Measurements from ENCODE around the gene MEIG1. TPM values are rescaled to one million over a fixed set of nuclear protein-coding genes. Genes with fewer than 3 reads are reported as not detected.
A peak's percentile ranks its signal among the peaks of the same experiment; 100 is the strongest.
"Not testable (repeated sequence)": the region's sequence is repeated elsewhere in the genome, so short reads cannot be mapped to it uniquely, and the experiment has no call there.

The MEIG1 gene, protein sequence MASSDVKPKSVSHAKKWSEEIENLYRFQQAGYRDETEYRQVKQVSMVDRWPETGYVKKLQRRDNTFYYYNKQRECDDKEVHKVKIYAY
- under 1 TPM in 1 of 2 donors, not detected in 1; 0.48 TPM for total RNA-seq

DNA sequence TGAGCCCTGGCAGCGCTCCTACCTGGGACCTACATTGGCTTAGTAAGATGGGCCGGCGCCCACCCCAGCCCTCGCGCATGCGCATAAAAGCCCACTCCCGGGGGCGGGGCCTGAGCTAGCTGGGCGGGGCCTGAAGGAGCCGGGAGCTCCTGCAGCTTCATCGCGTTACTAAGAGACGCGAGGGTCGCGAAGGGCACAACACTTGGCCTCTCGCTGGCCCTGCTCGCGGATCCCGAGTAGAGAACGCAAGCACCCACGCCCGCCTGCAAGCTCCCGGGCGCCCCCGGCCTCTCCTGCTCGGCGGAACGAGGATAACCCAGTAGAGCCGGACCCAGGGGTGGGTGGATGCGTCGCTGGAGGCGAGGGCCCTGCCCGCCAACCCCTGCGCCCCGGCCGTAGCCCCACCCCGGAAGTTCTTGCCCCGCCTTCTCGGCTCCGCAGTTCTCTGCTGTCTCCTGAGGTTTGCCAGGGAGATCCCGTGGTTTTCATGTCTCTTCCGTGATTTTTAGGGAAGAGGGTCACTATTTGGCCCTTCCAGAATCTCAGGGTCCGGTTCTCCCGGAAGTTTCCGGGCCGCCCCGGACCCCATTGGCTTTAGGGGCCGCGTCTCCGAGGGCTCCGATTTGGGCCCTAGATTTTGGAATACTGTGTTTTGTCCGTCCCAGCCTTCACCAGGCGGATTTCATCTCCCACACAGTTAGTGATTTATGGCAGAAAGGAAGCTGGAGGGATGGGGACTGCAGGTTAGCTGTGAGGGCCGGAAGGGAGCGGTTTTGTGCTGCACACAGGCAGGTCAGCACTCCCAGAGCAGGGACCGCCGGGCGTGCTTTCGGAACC lies at the start of gene MEIG1:
Gene MEIG1, plus strand, starts transcription at position 168 of the 837 bp plus-strand sequence. CDS start 7,081 bp downstream, outside the sequence.
- Mint-ChIP-seq H3K36me3 (ENCODE audit: low read depth) (no peaks in the 10 kb centered on the region), H3K27ac (peak within 1 kb of the TSS; percentile 98), H3K4me3 (peak within 1 kb of the TSS; percentile 98), H3K27me3 (no peaks in the 10 kb centered on the region), H3K9me3 (no peaks in the 10 kb centered on the region), H3K4me1 (peaks cover 9% of the 10 kb centered on the region)
- peak; percentile 95 for ATAC-seq (replicated peaks)

- Mint-ChIP-seq H3K36me3 (ENCODE audit: low read depth) (peaks cover 100% of the 10 kb centered on the region), H3K4me3 (no peak overlapping the region), H3K27ac (no peak overlapping the region), H3K4me1 (peaks cover 5% of the 10 kb centered on the region), H3K9me3 (peaks cover 2% of the 10 kb centered on the region), H3K27me3 (no peaks in the 10 kb centered on the region)
- ATAC-seq (replicated peaks), result no peak
Measured at GRCh38 chr10:14910953-14911352, 48.2 kb upstream of the MEIG1 start.

- no peak for ATAC-seq (replicated peaks)
- Mint-ChIP-seq H3K4me1 (peaks cover 8% of the 10 kb centered on the region), H3K27ac (no peak overlapping the region), H3K27me3 (no peaks in the 10 kb centered on the region), H3K4me3 (no peak overlapping the region), H3K9me3 (peaks cover 4% of the 10 kb centered on the region), H3K36me3 (ENCODE audit: low read depth) (peaks cover 100% of the 10 kb centered on the region)
Measured at GRCh38 chr10:14911801-14912200, 47.4 kb upstream of the MEIG1 start.

- peaks cover 100% of the 10 kb centered on the region for H3K36me3 Mint-ChIP-seq (ENCODE audit: low read depth)
Measured at GRCh38 chr10:14916600-14916999, 42.6 kb upstream of the MEIG1 start.

GRCh38 chr10:14917827-14918226 lies 41.4 kb upstream of the MEIG1 start:
- ATAC-seq (replicated peaks), result no peak
- H3K4me3 Mint-ChIP-seq, result no peak overlapping the region
- H3K9me3 Mint-ChIP-seq, result peaks cover 4% of the 10 kb centered on the region
- no peaks in the 10 kb centered on the region for H3K27me3 Mint-ChIP-seq
- H3K36me3 Mint-ChIP-seq (ENCODE audit: low read depth), result peaks cover 100% of the 10 kb centered on the region
- peaks cover 13% of the 10 kb centered on the region for H3K4me1 Mint-ChIP-seq
- no peak overlapping the region for H3K27ac Mint-ChIP-seq

More at GRCh38 chr10:14916600-14916999, 42.6 kb upstream of the MEIG1 start:
- Mint-ChIP-seq H3K27me3 (no peaks in the 10 kb centered on the region), H3K9me3 (peaks cover 4% of the 10 kb centered on the region), H3K27ac (no peak overlapping the region), H3K4me3 (no peak overlapping the region), H3K4me1 (peaks cover 10% of the 10 kb centered on the region)
- no peak for ATAC-seq (replicated peaks)

- Mint-ChIP-seq H3K36me3 (ENCODE audit: low read depth) (peaks cover 100% of the 10 kb centered on the region), H3K27me3 (no peaks in the 10 kb centered on the region), H3K9me3 (peaks cover 4% of the 10 kb centered on the region), H3K4me3 (no peak overlapping the region), H3K27ac (no peak overlapping the region), H3K4me1 (peaks cover 13% of the 10 kb centered on the region)
- ATAC-seq (replicated peaks), result no peak
Measured at GRCh38 chr10:14918964-14919363, 40.2 kb upstream of the MEIG1 start.

GRCh38 chr10:14924013-14924412 lies 35.2 kb upstream of the MEIG1 start:
- H3K27ac Mint-ChIP-seq, result no peak overlapping the region
- no peak for ATAC-seq (replicated peaks)
- H3K36me3 Mint-ChIP-seq (ENCODE audit: low read depth), result peaks cover 84% of the 10 kb centered on the region
- H3K4me1 Mint-ChIP-seq, result peaks cover 5% of the 10 kb centered on the region
- no peak overlapping the region for H3K4me3 Mint-ChIP-seq
- H3K9me3 Mint-ChIP-seq, result no peaks in the 10 kb centered on the region
- no peaks in the 10 kb centered on the region for H3K27me3 Mint-ChIP-seq

DNA sequence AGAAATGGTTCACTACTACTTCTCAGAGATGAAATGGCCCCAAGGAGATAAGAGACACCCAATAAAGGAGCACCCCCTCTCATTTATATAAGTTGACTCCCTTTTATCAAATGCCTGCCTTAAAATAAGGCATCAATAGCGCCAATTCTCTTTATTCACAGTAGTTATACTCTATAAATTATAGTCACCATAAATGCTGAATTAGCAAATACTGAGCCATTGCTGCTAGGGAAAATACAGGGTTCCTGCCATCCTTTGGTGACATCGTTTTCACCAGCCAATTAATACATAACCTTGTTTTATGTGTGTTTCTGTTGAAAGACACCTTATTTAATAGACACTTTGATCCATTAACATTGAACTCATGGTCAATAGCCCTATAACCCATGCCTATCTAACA lies 33.9 kb upstream of the MEIG1 start:
- H3K36me3 Mint-ChIP-seq (ENCODE audit: low read depth), result peaks cover 71% of the 10 kb centered on the region

DNA sequence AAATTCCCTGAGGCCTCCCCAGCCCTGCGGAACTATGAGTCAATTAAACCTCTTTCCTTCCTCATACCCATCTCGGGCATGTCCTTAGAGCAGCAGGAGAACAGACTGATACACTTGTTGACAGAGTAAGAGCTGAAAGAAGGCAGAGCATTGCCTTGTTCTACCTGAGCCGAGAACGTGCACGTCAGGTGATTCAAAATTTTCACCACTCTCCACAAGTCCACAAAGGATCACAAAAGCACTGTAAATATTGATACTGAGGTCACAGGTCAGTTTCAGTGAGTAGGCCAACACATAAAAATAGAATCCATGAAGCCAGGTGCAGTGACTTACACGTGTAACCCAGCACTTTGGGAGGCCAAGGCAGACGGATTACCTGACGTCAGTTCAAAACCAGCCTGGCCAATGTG lies 33.1 kb upstream of the MEIG1 start:
- Mint-ChIP-seq H3K9me3 (no peaks in the 10 kb centered on the region), H3K27me3 (no peaks in the 10 kb centered on the region), H3K4me1 (peaks cover 5% of the 10 kb centered on the region), H3K27ac (no peak overlapping the region), H3K4me3 (no peak overlapping the region), H3K36me3 (ENCODE audit: low read depth) (peaks cover 63% of the 10 kb centered on the region)
- ATAC-seq (replicated peaks), result no peak

More for the DNA sequence above, 33.9 kb upstream of the MEIG1 start:
- Mint-ChIP-seq H3K4me3 (no peak overlapping the region), H3K27me3 (no peaks in the 10 kb centered on the region), H3K9me3 (no peaks in the 10 kb centered on the region), H3K27ac (no peak overlapping the region), H3K4me1 (peaks cover 5% of the 10 kb centered on the region)
- ATAC-seq (replicated peaks), result no peak

GRCh38 chr10:14926722-14927416 lies 32.3 kb upstream of the MEIG1 start:
- no peaks in the 10 kb centered on the region for H3K27me3 Mint-ChIP-seq
- H3K27ac Mint-ChIP-seq, result no peak overlapping the region
- H3K4me3 Mint-ChIP-seq, result no peak overlapping the region
- H3K4me1 Mint-ChIP-seq, result peaks cover under 1% of the 10 kb centered on the region
- H3K9me3 Mint-ChIP-seq, result no peaks in the 10 kb centered on the region
- peaks cover 63% of the 10 kb centered on the region for H3K36me3 Mint-ChIP-seq (ENCODE audit: low read depth)
- no peak for ATAC-seq (replicated peaks)

DNA sequence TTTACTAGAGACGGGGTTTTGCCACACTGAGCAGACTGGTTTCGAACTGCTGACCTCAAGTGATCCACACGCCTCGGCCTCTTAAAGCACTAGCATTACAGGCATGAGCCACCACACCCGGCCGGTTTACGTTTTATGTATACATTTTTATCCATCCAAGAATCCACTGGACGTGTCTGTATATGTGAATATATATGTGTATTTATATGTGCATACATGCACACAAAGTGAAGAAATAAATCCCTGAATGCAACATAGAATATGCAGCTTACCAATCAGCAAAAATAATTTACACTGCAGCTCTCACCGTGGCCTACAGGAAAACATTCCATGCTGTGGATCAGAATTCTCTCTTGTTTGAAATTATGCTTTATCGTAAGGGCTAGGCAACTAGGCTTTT lies 28.6 kb upstream of the MEIG1 start:
- Mint-ChIP-seq H3K9me3 (no peaks in the 10 kb centered on the region), H3K4me1 (no peaks in the 10 kb centered on the region), H3K27ac (no peak overlapping the region), H3K36me3 (ENCODE audit: low read depth) (peaks cover 63% of the 10 kb centered on the region), H3K4me3 (no peak overlapping the region), H3K27me3 (no peaks in the 10 kb centered on the region)
- no peak for ATAC-seq (replicated peaks)

DNA sequence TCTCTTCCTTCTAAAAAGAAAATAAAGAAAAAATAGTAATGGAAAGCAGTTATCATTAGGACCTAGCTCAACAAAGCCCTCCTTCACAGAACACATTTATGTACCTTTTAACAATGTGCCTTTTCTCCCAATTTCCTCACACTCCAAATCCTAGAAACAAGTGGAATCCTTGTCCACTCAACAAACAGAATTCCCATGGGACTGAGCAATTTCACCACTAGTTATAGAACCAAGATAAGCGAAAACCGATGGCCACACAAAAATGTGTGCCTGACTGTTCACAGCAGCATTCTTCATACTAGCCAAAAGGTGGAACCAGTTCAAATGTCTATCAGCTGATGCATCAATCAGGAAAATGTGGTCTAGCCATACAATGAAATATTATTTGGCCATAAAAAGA lies 22.6 kb upstream of the MEIG1 start:
- no peaks in the 10 kb centered on the region for H3K27me3 Mint-ChIP-seq
- peak overlapping the region; percentile 58 for H3K27ac Mint-ChIP-seq
- H3K4me1 Mint-ChIP-seq, result peaks cover 4% of the 10 kb centered on the region
- peaks cover 85% of the 10 kb centered on the region for H3K36me3 Mint-ChIP-seq (ENCODE audit: low read depth)
- no peaks in the 10 kb centered on the region for H3K9me3 Mint-ChIP-seq
- ATAC-seq (replicated peaks), result no peak
- H3K4me3 Mint-ChIP-seq, result no peak overlapping the region

GRCh38 chr10:14938971-14939370 lies 20.2 kb upstream of the MEIG1 start:
- not testable (repeated sequence) for H3K27me3 Mint-ChIP-seq, H3K4me3 Mint-ChIP-seq, H3K9me3 Mint-ChIP-seq, H3K4me1 Mint-ChIP-seq
- Mint-ChIP-seq H3K36me3 (ENCODE audit: low read depth) (peaks cover 81% of the 10 kb centered on the region), H3K27ac (peak overlapping the region; percentile 50)
- ATAC-seq (replicated peaks), result peak; percentile 97

GRCh38 chr10:14942147-14942949 lies 16.8 kb upstream of the MEIG1 start:
- not testable (repeated sequence) for H3K4me3 Mint-ChIP-seq; ATAC-seq (replicated peaks); H3K27me3 Mint-ChIP-seq; H3K27ac Mint-ChIP-seq; H3K9me3 Mint-ChIP-seq; H3K4me1 Mint-ChIP-seq
- H3K36me3 Mint-ChIP-seq (ENCODE audit: low read depth), result peaks cover 81% of the 10 kb centered on the region
